GM12891 (cell line): ENCODE measurements around the gene NRG2.

Source experiments
- POLR2A ChIP-seq: IDR thresholded peaks from 2 replicates; pipeline ENCODE4 v1.6.1; 2011; ENCODE audit warnings: low read depth, low read length, control low read depth
- POLR2AphosphoS5 ChIP-seq: IDR thresholded peaks from 2 replicates; pipeline ENCODE4 v1.6.1; 2011; ENCODE audit warnings: low read depth, low read length, control low read depth

- TF ChIP-seq POLR2A (no peak), POLR2AphosphoS5 (no peak)
Measured at GRCh38 chr5:139807647-139808030, 235.5 kb downstream of the NRG2 start.
